CD4-positive, alpha-beta T cell (primary cell): ENCODE results near the gene PDZRN3. TPM values are rescaled to one million over a fixed set of nuclear protein-coding genes. Genes with fewer than 3 reads are reported as not detected.

Experiments used
- ATAC-seq: fragments of 200-7000 bp; cut with Tn5 transposase; one replicate; pipeline ENCODE4 v1.10.0; 2022; ENCODE audit warnings: mild to moderate bottlenecking; ENCODE audit not compliant: poor library complexity
- CTCF ChIA-PET: fragments of 350-600 bp; sonication (Branson Sonifier 250); formaldehyde crosslinking; loops from one replicate; lab custom pipeline; 2021; ENCODE audit warnings: antibody characterized with exemption, inconsistent platforms; lab: Charles Lee
- POLR2A ChIA-PET: fragments of 350-600 bp; sonication (Branson Sonifier 250); formaldehyde crosslinking; loops from one replicate; lab custom pipeline; 2021; ENCODE audit warnings: antibody characterized with exemption, inconsistent platforms; lab: Charles Lee
- DNase-seq, 14 experiments: peaks; one replicate each; pipeline ENCODE4 v3.0.0-alpha.2; 2013 to 2020; ENCODE audit warnings: mixed read lengths in 2 of 14
- H3K27ac ChIP-seq, 2 donors: one replicate each; pipeline versions ENCODE4 v1.5.1 to v1.7.0; 2013; ENCODE audit warnings: low read length in 2 of 2, low read depth in 1 of 2, mild to moderate bottlenecking in 1 of 2
- H3K27me3 ChIP-seq, 2 experiments: 1 replicate in 1 of 2; 2 replicates in 1 of 2; pipeline versions ENCODE4 v1.6.1 to v1.7.0; 2013; ENCODE audit warnings: low read length in 2 of 2, control low read depth in 1 of 2, mild to moderate bottlenecking in 1 of 2, moderate library complexity in 1 of 2; ENCODE audit not compliant: insufficient read depth in 2 of 2, control insufficient read depth in 1 of 2
- H3K36me3 ChIP-seq: one replicate; pipeline ENCODE4 v1.6.1; 2013; ENCODE audit warnings: low read length, control low read depth; ENCODE audit not compliant: insufficient read depth
- H3K4me1 ChIP-seq: one replicate; pipeline ENCODE4 v1.6.1; 2013; ENCODE audit warnings: low read length, control low read depth; ENCODE audit not compliant: insufficient read depth
- H3K4me3 ChIP-seq: one replicate; pipeline ENCODE4 v1.5.1; 2013; ENCODE audit warnings: mild to moderate bottlenecking, low read length, moderate library complexity
- H3K9me3 ChIP-seq, 2 experiments: 1 replicate in 1 of 2; 2 replicates in 1 of 2; pipeline versions ENCODE4 v1.6.1 to v1.7.0; 2013; ENCODE audit warnings: low read length in 2 of 2, mild to moderate bottlenecking in 2 of 2, control low read depth in 1 of 2, moderate library complexity in 1 of 2; ENCODE audit not compliant: control insufficient read depth in 1 of 2, insufficient read depth in 1 of 2
- H3K27ac Mint-ChIP-seq: one replicate; pipeline ENCODE4 v1.8.0; 2020; ENCODE audit warnings: mixed read lengths
- H3K27me3 Mint-ChIP-seq: one replicate; pipeline ENCODE4 v1.8.0; 2021; ENCODE audit warnings: mixed read lengths
- H3K36me3 Mint-ChIP-seq: one replicate; pipeline ENCODE4 v1.8.0; 2021; ENCODE audit warnings: low read depth, mixed read lengths
- H3K4me1 Mint-ChIP-seq: one replicate; pipeline ENCODE4 v1.8.0; 2021; ENCODE audit warnings: low read depth, mixed read lengths
- H3K4me3 Mint-ChIP-seq: one replicate; pipeline ENCODE4 v1.8.0; 2020; ENCODE audit warnings: mild to moderate bottlenecking, mixed read lengths
- H3K9me3 Mint-ChIP-seq: one replicate; pipeline ENCODE4 v1.8.0; 2020; ENCODE audit warnings: mixed read lengths
- CTCF ChIP-seq: fragments of 200-600 bp; IDR thresholded peaks from one replicate; pipeline ENCODE4 v1.8.0; 2022; ENCODE audit warnings: antibody characterized with exemption, mild to moderate bottlenecking
- intact Hi-C, 2 experiments: fragments of 100-400 bp; cut with DNase I in 1 of 2; cut with micrococcal nuclease in 1 of 2; formaldehyde crosslinking; loops; one replicate each; pipeline versions ENCODE4 v1.15.1 to v1.9.0; 2023 to 2025; cut with DNase I, micrococcal nuclease
- total RNA-seq, 174 experiments: library from RNA in 2 of 174; stranded (reverse) in 2 of 174; gene quantifications; one replicate each; pipeline ENCODE4 v1.2.3 and lab custom pipeline; 2021 to 2026

The PDZRN3 gene
- total RNA-seq, 2 experiments from 2014 or later: not detected

GRCh38 chr3:73582535-73582934 lies 42.2 kb downstream of the PDZRN3 start:
- no peak overlapping the region for H3K27ac Mint-ChIP-seq
- no peak for ATAC-seq
- intact Hi-C loops: no loop called here

GRCh38 chr3:73581134-73581846 lies 43.5 kb downstream of the PDZRN3 start:
- H3K27ac Mint-ChIP-seq: no peak overlapping the region
- Histone ChIP-seq H3K4me1 (no peaks in the 10 kb centered on the region), H3K27ac (no peak overlapping the region), H3K9me3 (no peaks in the 10 kb centered on the region), H3K36me3 (no peaks in the 10 kb centered on the region), H3K27me3 (peaks cover 0 to 3% of the 10 kb centered on the region in 2 experiments), H3K4me3 (no peak overlapping the region)
- H3K36me3 Mint-ChIP-seq: no peaks in the 10 kb centered on the region
- no peak for ATAC-seq
- H3K27me3 Mint-ChIP-seq: no peaks in the 10 kb centered on the region
- POLR2A ChIA-PET: no interaction called here
- no peak for TF ChIP-seq CTCF
- DNase-seq: no peak
- CTCF ChIA-PET: no interaction called here
- intact Hi-C loops: no loop called here
- no peaks in the 10 kb centered on the region for H3K4me1 Mint-ChIP-seq
- no peaks in the 10 kb centered on the region for H3K9me3 Mint-ChIP-seq
- no peak overlapping the region for H3K4me3 Mint-ChIP-seq

More at GRCh38 chr3:73582535-73582934, 42.2 kb downstream of the PDZRN3 start:
- H3K4me3 Mint-ChIP-seq: no peak overlapping the region
- Histone ChIP-seq H3K4me1 (no peaks in the 10 kb centered on the region), H3K36me3 (no peaks in the 10 kb centered on the region), H3K4me3 (no peak overlapping the region), H3K27me3 (peaks cover 0 to 2% of the 10 kb centered on the region in 2 experiments), H3K9me3 (no peaks in the 10 kb centered on the region), H3K27ac (no peak overlapping the region)
- POLR2A ChIA-PET: no interaction called here
- no peaks in the 10 kb centered on the region for H3K36me3 Mint-ChIP-seq
- DNase-seq: no peak
- CTCF ChIA-PET: no interaction called here
- TF ChIP-seq CTCF: no peak
- H3K4me1 Mint-ChIP-seq: no peaks in the 10 kb centered on the region
- no peaks in the 10 kb centered on the region for H3K27me3 Mint-ChIP-seq
- H3K9me3 Mint-ChIP-seq: no peaks in the 10 kb centered on the region

GRCh38 chr3:73580343-73580742 lies 44.4 kb downstream of the PDZRN3 start:
- no peaks in the 10 kb centered on the region for H3K36me3 Mint-ChIP-seq
- H3K36me3 ChIP-seq: no peaks in the 10 kb centered on the region
- intact Hi-C loops: no loop called here

More at GRCh38 chr3:73580343-73580742, 44.4 kb downstream of the PDZRN3 start:
- Mint-ChIP-seq H3K27me3 (no peaks in the 10 kb centered on the region), H3K9me3 (no peaks in the 10 kb centered on the region), H3K27ac (no peak overlapping the region), H3K4me3 (no peak overlapping the region), H3K4me1 (no peaks in the 10 kb centered on the region)
- ATAC-seq (no peak), DNase-seq (no peak)
- H3K27ac ChIP-seq: no peak overlapping the region
- peaks cover 0 to 3% of the 10 kb centered on the region in 2 experiments for H3K27me3 ChIP-seq
- TF ChIP-seq CTCF: no peak
- POLR2A ChIA-PET: no interaction called here
- CTCF ChIA-PET: no interaction called here
- H3K4me3 ChIP-seq: no peak overlapping the region
- no peaks in the 10 kb centered on the region for H3K4me1 ChIP-seq
- H3K9me3 ChIP-seq: no peaks in the 10 kb centered on the region
